AG10803 (cell line): ENCODE data around the gene CDON.
A peak's percentile ranks its signal among the peaks of the same experiment; 100 is the strongest.

Source experiments
- DNase-seq: peaks from one replicate; pipeline ENCODE4 v3.0.0; 2010; ENCODE audit warnings: low read depth
- H3K4me3 ChIP-seq: 2 replicates; pipeline ENCODE4 v1.5.1; 2011; ENCODE audit warnings: mild to moderate bottlenecking, low read length, control low read depth
- CTCF ChIP-seq: conservative IDR thresholded peaks from 2 replicates; pipeline ENCODE4 v1.5.1; 2011; ENCODE audit warnings: mild to moderate bottlenecking, low read length, control low read depth, inconsistent platforms

Gene CDON

GRCh38 chr11:126008956-126009355, 53.7 kb downstream of the CDON start:
- TF ChIP-seq CTCF, result no peak
- no peak overlapping the region for H3K4me3 ChIP-seq
- no peak for DNase-seq

GRCh38 chr11:126007238-126007637, 55.4 kb downstream of the CDON start:
- TF ChIP-seq CTCF, result no peak
- no peak overlapping the region for H3K4me3 ChIP-seq
- DNase-seq, result peak; percentile 64

- TF ChIP-seq CTCF, result no peak
- H3K4me3 ChIP-seq, result no peak overlapping the region
- no peak for DNase-seq
Measured at GRCh38 chr11:126006068-126006467, 56.6 kb downstream of the CDON start.

- H3K4me3 ChIP-seq, result no peak overlapping the region
- DNase-seq, result no peak
- TF ChIP-seq CTCF, result no peak
Measured at GRCh38 chr11:126002181-126002580, 60.5 kb downstream of the CDON start.

- peak; percentile 44 for DNase-seq
- TF ChIP-seq CTCF, result no peak
- no peak overlapping the region for H3K4me3 ChIP-seq
Measured at GRCh38 chr11:125999234-125999880, 63.3 kb downstream of the CDON start.

GRCh38 chr11:125998267-125998666, 64.4 kb downstream of the CDON start:
- H3K4me3 ChIP-seq, result no peak overlapping the region
- DNase-seq, result no peak
- TF ChIP-seq CTCF, result no peak

GRCh38 chr11:125995313-125995712, 67.4 kb downstream of the CDON start:
- TF ChIP-seq CTCF, result no peak
- no peak overlapping the region for H3K4me3 ChIP-seq
- no peak for DNase-seq
